OCI-LY1 (cell line): ENCODE data around the gene PCNX2.

Experiments
- H2AFZ ChIP-seq: fragments of 200-600 bp; sonication (generic), shearing (Covaris generic); 2 replicates; pipeline ENCODE4 v1.6.0; 2014; ENCODE audit warnings: antibody characterized with exemption, mild to moderate bottlenecking, low read length
- H3F3A ChIP-seq: fragments of 200-600 bp; sonication (generic), shearing (Covaris generic); 2 replicates; pipeline ENCODE4 v1.6.0; 2014; ENCODE audit warnings: mild to moderate bottlenecking, antibody characterized with exemption, low read length, moderate library complexity; ENCODE audit not compliant: insufficient read depth
- H3K27ac ChIP-seq: fragments of 200-600 bp; sonication (generic); 2 replicates; pipeline ENCODE4 v1.5.1; 2014; ENCODE audit warnings: low read length, mixed run types, mild to moderate bottlenecking, low read depth; ENCODE audit not compliant: poor library complexity, severe bottlenecking
- H3K27me3 ChIP-seq: fragments of 200-600 bp; sonication (generic); 2 replicates; pipeline ENCODE4 v1.6.0; 2014; ENCODE audit warnings: antibody characterized with exemption, mild to moderate bottlenecking, low read length, moderate library complexity; ENCODE audit not compliant: insufficient read depth
- H3K36me3 ChIP-seq: fragments of 200-600 bp; sonication (generic); 2 replicates; pipeline ENCODE4 v1.6.1; 2014; ENCODE audit warnings: mild to moderate bottlenecking, antibody characterized with exemption, low read length, moderate library complexity, mixed read lengths; ENCODE audit not compliant: insufficient read depth
- H3K4me1 ChIP-seq: fragments of 200-600 bp; sonication (generic); 2 replicates; pipeline ENCODE4 v1.5.1; 2014; ENCODE audit warnings: mild to moderate bottlenecking, low read length, moderate library complexity; ENCODE audit not compliant: insufficient read depth, severe bottlenecking
- H3K4me2 ChIP-seq: fragments of 200-600 bp; sonication (generic), shearing (Covaris generic); 2 replicates; pipeline ENCODE4 v1.6.1; 2014; ENCODE audit warnings: low read length
- H3K4me3 ChIP-seq: fragments of 200-600 bp; sonication (generic); 2 replicates; pipeline ENCODE4 v1.5.1; 2014; ENCODE audit warnings: low read length, low read depth, mild to moderate bottlenecking, mixed read lengths; ENCODE audit not compliant: poor library complexity, severe bottlenecking
- H3K79me2 ChIP-seq: fragments of 200-600 bp; shearing (Covaris generic); 2 replicates; pipeline ENCODE4 v1.6.1; 2016; ENCODE audit warnings: mixed run types, low read length, mixed read lengths; ENCODE audit not compliant: insufficient read depth
- H3K9ac ChIP-seq: fragments of 200-600 bp; sonication (generic), shearing (Covaris generic); 2 replicates; pipeline ENCODE4 v1.6.1; 2014; ENCODE audit warnings: mild to moderate bottlenecking, low read length, mixed read lengths
- H3K9me2 ChIP-seq: fragments of 200-600 bp; sonication (generic), shearing (Covaris generic); 2 replicates; pipeline ENCODE4 v1.6.1; 2014; ENCODE audit warnings: low read depth, mild to moderate bottlenecking, low read length, mixed read lengths
- H3K9me3 ChIP-seq: fragments of 200-600 bp; shearing (Covaris generic); 2 replicates; pipeline ENCODE4 v1.6.1; 2014; ENCODE audit warnings: low read length, mixed read lengths
- H4K20me1 ChIP-seq: fragments of 200-600 bp; sonication (generic), shearing (Covaris generic); 2 replicates; pipeline ENCODE4 v1.6.0; 2016; ENCODE audit warnings: mild to moderate bottlenecking, low read length; ENCODE audit not compliant: insufficient read depth
- EZH2 ChIP-seq: fragments of 200-600 bp; sonication (generic), shearing (Covaris generic); IDR thresholded peaks from 2 replicates; pipeline ENCODE4 v1.8.0; 2017; ENCODE audit warnings: borderline replicate concordance, mixed run types, mild to moderate bottlenecking, antibody characterized with exemption, low read length, moderate library complexity, mixed read lengths
- TF ChIP-seq, protein P1 (sequence below): fragments of 200-600 bp; sonication (generic), shearing (Covaris generic); IDR thresholded peaks from 2 replicates; pipeline ENCODE4 v1.5.1; 2017; ENCODE audit warnings: mild to moderate bottlenecking, antibody characterized with exemption, low read length, moderate library complexity, mixed read lengths

Gene PCNX2

DNA sequence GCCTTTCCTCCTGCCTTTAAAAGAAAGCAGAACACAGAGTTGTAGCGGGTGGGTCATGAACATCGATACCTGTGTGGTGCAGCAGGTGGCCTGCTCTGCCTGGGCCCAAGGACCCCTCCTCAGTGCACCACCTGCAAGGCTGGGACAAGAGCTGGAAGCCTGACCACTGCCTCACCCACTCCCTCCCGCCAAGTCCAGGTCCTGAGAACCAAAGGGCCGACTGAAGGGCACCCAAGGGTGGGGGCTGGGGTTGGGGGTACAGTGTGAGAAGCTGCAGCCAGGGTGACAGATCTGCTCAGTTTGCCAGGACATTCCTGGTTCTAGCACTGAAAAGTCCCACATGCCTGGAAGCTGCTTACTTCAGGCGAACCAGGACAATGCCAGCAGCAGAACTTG, 309.0 kb downstream of the PCNX2 start:
- no peaks in the 10 kb centered on the region for H3K9me3 ChIP-seq
- H2AFZ ChIP-seq: no peak overlapping the region
- no peak for TF ChIP-seq EZH2
- TF ChIP-seq, protein P1, sequence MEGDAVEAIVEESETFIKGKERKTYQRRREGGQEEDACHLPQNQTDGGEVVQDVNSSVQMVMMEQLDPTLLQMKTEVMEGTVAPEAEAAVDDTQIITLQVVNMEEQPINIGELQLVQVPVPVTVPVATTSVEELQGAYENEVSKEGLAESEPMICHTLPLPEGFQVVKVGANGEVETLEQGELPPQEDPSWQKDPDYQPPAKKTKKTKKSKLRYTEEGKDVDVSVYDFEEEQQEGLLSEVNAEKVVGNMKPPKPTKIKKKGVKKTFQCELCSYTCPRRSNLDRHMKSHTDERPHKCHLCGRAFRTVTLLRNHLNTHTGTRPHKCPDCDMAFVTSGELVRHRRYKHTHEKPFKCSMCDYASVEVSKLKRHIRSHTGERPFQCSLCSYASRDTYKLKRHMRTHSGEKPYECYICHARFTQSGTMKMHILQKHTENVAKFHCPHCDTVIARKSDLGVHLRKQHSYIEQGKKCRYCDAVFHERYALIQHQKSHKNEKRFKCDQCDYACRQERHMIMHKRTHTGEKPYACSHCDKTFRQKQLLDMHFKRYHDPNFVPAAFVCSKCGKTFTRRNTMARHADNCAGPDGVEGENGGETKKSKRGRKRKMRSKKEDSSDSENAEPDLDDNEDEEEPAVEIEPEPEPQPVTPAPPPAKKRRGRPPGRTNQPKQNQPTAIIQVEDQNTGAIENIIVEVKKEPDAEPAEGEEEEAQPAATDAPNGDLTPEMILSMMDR: no peak
- no peaks in the 10 kb centered on the region for H3K79me2 ChIP-seq
- H3K36me3 ChIP-seq: no peaks in the 10 kb centered on the region
- H3K9ac ChIP-seq: no peak overlapping the region
- no peak overlapping the region for H3K27ac ChIP-seq
- no peaks in the 10 kb centered on the region for H3K4me1 ChIP-seq
- no peak overlapping the region for H3K4me3 ChIP-seq
- no peaks in the 10 kb centered on the region for H3K9me2 ChIP-seq
- no peaks in the 10 kb centered on the region for H3K27me3 ChIP-seq
- no peak overlapping the region for H3K4me2 ChIP-seq
- H3F3A ChIP-seq: no peaks in the 10 kb centered on the region
- H4K20me1 ChIP-seq: no peaks in the 10 kb centered on the region

DNA sequence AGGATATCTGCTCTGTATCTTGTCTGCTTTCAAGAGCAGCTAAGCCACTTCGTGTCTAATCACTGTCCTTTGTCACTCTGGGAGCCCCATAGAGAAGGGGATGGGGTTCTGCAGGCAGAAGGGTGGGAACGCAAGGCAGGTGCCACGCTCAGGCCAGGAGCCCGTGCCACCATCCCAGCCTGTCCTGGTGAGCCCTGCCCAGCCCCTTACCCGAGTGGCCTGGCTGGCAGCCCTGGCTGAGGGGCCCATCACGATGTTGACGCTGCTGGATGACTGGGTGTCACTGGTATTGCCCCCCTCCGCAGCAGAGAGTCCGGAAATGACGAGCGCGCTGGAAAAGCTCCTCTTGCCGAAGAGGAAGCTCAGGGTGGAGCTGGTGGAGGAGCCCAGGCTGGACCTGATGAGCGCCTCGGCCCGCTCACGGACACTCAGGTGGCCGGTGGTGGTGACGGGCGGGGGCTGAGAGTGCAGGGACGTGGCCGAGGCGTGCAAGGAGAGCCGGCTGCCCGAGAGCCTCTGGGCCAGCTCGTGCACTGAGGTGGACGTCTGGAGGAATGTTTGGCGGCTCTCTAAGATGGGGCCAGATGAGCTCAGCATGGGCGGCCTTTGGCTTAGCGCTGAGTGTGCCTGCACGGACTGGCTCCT, 309.5 kb downstream of the PCNX2 start:
- TF ChIP-seq, protein P1: no peak
- TF ChIP-seq EZH2: no peak
- Histone ChIP-seq H3K9me2 (no peaks in the 10 kb centered on the region), H4K20me1 (no peaks in the 10 kb centered on the region), H3K4me1 (no peaks in the 10 kb centered on the region), H3K79me2 (no peaks in the 10 kb centered on the region), H3K36me3 (no peaks in the 10 kb centered on the region), H3K9ac (no peak overlapping the region), H3K9me3 (no peaks in the 10 kb centered on the region), H3K4me3 (no peak overlapping the region), H2AFZ (no peak overlapping the region), H3K27me3 (no peaks in the 10 kb centered on the region), H3K27ac (no peak overlapping the region), H3F3A (no peaks in the 10 kb centered on the region), H3K4me2 (no peak overlapping the region)

DNA sequence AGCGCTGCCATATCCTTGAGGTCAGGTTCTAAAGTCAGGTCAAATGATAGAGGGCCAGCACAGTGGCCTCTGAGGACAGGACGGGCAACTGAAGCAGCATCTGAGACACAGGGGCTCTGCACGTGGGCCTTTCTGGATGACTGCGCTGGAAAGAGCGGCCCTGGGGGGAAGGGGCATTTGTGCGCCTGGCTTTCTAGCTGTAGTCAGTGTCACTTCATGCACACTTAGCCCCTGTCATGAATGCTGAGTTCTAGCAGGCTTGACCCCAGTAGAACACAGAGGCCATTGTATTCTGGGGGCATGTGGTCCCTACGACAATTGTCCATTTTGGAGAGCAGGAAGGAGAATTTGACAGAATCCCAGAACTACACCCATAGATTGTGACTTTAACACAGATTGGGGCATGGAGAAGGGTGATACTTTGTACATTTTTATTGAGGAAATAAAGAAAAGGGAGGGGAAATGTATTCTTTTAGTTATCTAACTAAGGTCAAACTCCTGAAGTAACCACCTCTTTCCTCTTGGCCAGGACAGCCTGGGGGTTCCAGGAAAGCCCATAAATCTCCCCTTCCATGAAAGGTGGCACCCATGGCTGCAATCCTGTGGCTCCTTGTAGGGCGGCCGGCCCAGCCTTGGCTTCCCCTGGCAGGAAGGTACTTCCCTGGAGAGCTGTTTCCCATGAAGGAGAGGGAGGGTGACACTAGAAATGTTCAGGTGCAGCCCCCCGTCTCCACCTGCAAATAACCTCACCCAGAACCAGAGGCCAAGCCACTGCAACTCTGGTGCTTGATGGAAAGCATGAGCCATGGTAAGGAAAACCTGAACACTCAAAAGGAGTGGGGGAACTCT, 310.7 kb downstream of the PCNX2 start:
- Histone ChIP-seq H2AFZ (no peak overlapping the region), H3K4me2 (no peak overlapping the region), H3K4me1 (no peaks in the 10 kb centered on the region), H3K4me3 (no peak overlapping the region), H3K27me3 (no peaks in the 10 kb centered on the region), H3K9me3 (no peaks in the 10 kb centered on the region), H3K36me3 (no peaks in the 10 kb centered on the region), H3K9ac (no peak overlapping the region), H4K20me1 (no peaks in the 10 kb centered on the region), H3F3A (no peaks in the 10 kb centered on the region), H3K9me2 (no peaks in the 10 kb centered on the region), H3K27ac (no peak overlapping the region), H3K79me2 (no peaks in the 10 kb centered on the region)
- TF ChIP-seq, protein P1: no peak
